B cell (primary cell): ENCODE data around the gene BUB3. TPM values are rescaled to one million over a fixed set of nuclear protein-coding genes. Genes with fewer than 3 reads are reported as not detected.

ENCODE experiments used
- ATAC-seq: fragments of 200-7000 bp; cut with Tn5 transposase; one replicate; pipeline ENCODE4 v1.10.0; 2021; ENCODE audit warnings: low read depth, mild to moderate bottlenecking, moderate number of reproducible peaks, moderate library complexity
- CTCF ChIA-PET: fragments of 350-600 bp; sonication (Branson Sonifier 250); formaldehyde crosslinking; loops from one replicate; lab custom pipeline; 2021; ENCODE audit warnings: antibody characterized with exemption, inconsistent platforms; lab: Charles Lee
- POLR2A ChIA-PET: fragments of 350-600 bp; sonication (Branson Sonifier 250); formaldehyde crosslinking; loops from one replicate; lab custom pipeline; 2021; ENCODE audit warnings: antibody characterized with exemption; lab: Charles Lee
- DNase-seq: peaks from one replicate; pipeline ENCODE4 v3.0.0; 2013
- H2AFZ ChIP-seq: 2 replicates; pipeline ENCODE4 v1.6.1; 2012; ENCODE audit warnings: mild to moderate bottlenecking, low read depth, low read length; ENCODE audit not compliant: insufficient read depth, poor library complexity, severe bottlenecking
- H3K27ac ChIP-seq, 2 donors: 1 replicate in 1 of 2; 2 replicates in 1 of 2; pipeline ENCODE4 v1.5.1; 2012 to 2013; ENCODE audit warnings: low read length in 2 of 2, mild to moderate bottlenecking in 2 of 2, moderate library complexity in 1 of 2
- H3K27me3 ChIP-seq, 4 experiments: fragments of 200-600 bp in 1 of 4; sonication (generic) in 1 of 4; replicated peaks in 1 of 4; 1 replicate in 2 of 4; 2 replicates in 2 of 4; pipeline versions ENCODE4 v1.6.1 to v1.7.0; 2013 to 2016; ENCODE audit warnings: low read length in 3 of 4, mild to moderate bottlenecking in 2 of 4, mixed read lengths in 1 of 4, moderate library complexity in 1 of 4; ENCODE audit not compliant: insufficient read depth in 4 of 4, control insufficient read depth in 3 of 4; ENCODE audit errors: control extremely low read depth in 1 of 4
- H3K36me3 ChIP-seq, 2 experiments: replicated peaks in 1 of 2; 1 replicate in 1 of 2; 2 replicates in 1 of 2; pipeline versions ENCODE4 v1.6.1 to v1.7.1; 2013; ENCODE audit warnings: low read length in 1 of 2; ENCODE audit not compliant: insufficient read depth in 2 of 2, control insufficient read depth in 1 of 2; ENCODE audit errors: control extremely low read depth in 1 of 2, extremely low read depth in 1 of 2
- H3K4me1 ChIP-seq, 2 donors: fragments of 200-600 bp in 1 of 2; sonication (generic) in 1 of 2; 1 replicate in 1 of 2; 2 replicates in 1 of 2; pipeline versions ENCODE4 v1.5.1 to v1.6.1; 2013 to 2017; ENCODE audit warnings: low read length in 2 of 2; ENCODE audit not compliant: control insufficient read depth in 2 of 2, insufficient read depth in 2 of 2
- H3K4me2 ChIP-seq: replicated peaks from 2 replicates; pipeline ENCODE3; 2012; ENCODE audit warnings: mild to moderate bottlenecking, low read depth, low read length; ENCODE audit not compliant: poor library complexity, severe bottlenecking
- H3K4me3 ChIP-seq, 5 experiments: fragments of 200-600 bp in 1 of 5; sonication (generic) in 1 of 5; 1 replicate in 3 of 5; 2 replicates in 2 of 5; pipeline versions ENCODE4 v1.5.1 to v1.7.0; 2011 to 2016; ENCODE audit warnings: low read length in 4 of 5, mild to moderate bottlenecking in 4 of 5, low read depth in 2 of 5, control low read depth in 1 of 5, moderate library complexity in 1 of 5; ENCODE audit not compliant: insufficient read depth in 1 of 5; ENCODE audit errors: control extremely low read depth in 1 of 5, extremely low read depth in 1 of 5
- H3K79me2 ChIP-seq: fragments of 200-600 bp; sonication (generic); one replicate; pipeline ENCODE4 v1.6.0; 2016; ENCODE audit warnings: low read length; ENCODE audit not compliant: control insufficient read depth, insufficient read depth
- H3K9ac ChIP-seq: fragments of 200-600 bp; sonication (generic); 2 replicates; pipeline ENCODE4 v1.6.1; 2017; ENCODE audit warnings: mild to moderate bottlenecking, low read length, moderate library complexity
- H3K9me3 ChIP-seq, 3 donors: one replicate each; pipeline versions ENCODE4 v1.6.1 to v1.7.1; 2013; ENCODE audit warnings: low read length in 2 of 3; ENCODE audit not compliant: control insufficient read depth in 2 of 3, insufficient read depth in 1 of 3; ENCODE audit errors: control extremely low read depth in 1 of 3
- H4K20me1 ChIP-seq: 2 replicates; pipeline ENCODE4 v1.6.0; 2012; ENCODE audit warnings: mild to moderate bottlenecking, low read length; ENCODE audit not compliant: insufficient read depth, control insufficient read depth, poor library complexity, severe bottlenecking
- H3K27ac Mint-ChIP-seq: one replicate; pipeline ENCODE4 v1.8.0; 2021; ENCODE audit warnings: mixed read lengths
- H3K27me3 Mint-ChIP-seq: one replicate; pipeline ENCODE4 v1.8.0; 2021; ENCODE audit warnings: mixed read lengths
- H3K4me1 Mint-ChIP-seq: one replicate; pipeline ENCODE4 v1.8.0; 2021; ENCODE audit warnings: mixed read lengths
- H3K4me3 Mint-ChIP-seq: one replicate; pipeline ENCODE4 v1.8.0; 2021; ENCODE audit warnings: mixed read lengths
- H3K9me3 Mint-ChIP-seq: one replicate; pipeline ENCODE4 v1.8.0; 2022; ENCODE audit warnings: mixed read lengths; ENCODE audit not compliant: insufficient read depth
- CTCF ChIP-seq: fragments of 200-600 bp; IDR thresholded peaks from one replicate; pipeline ENCODE4 v1.8.0; 2022; ENCODE audit warnings: antibody characterized with exemption, mild to moderate bottlenecking
- EZH2 ChIP-seq: IDR thresholded peaks from 2 replicates; pipeline ENCODE4 v1.6.1; 2012; ENCODE audit warnings: borderline replicate concordance, low read depth, mild to moderate bottlenecking, moderate library complexity, low read length; ENCODE audit not compliant: insufficient read depth, poor library complexity, severe bottlenecking
- WGBS: methylation state at CpG from one replicate; pipeline ENCODE4 v1.1.5; 2013; ENCODE audit warnings: missing lambda C conversion rate; ENCODE audit not compliant: insufficient coverage; 5-methylcytosine and 5-hydroxymethylcytosine counted together
- intact Hi-C: fragments of 100-400 bp; cut with micrococcal nuclease; formaldehyde crosslinking; loops from one replicate; pipeline ENCODE4 v1.10.0; 2022
- polyA plus RNA-seq: library from polyadenylated mRNA; depleted of rRNA; stranded (reverse); fragments of >200 nt; gene quantifications from 2 replicates; pipeline ENCODE4 v1.2.3, GENCODE V29; 2012
- total RNA-seq, 2 donors: library from RNA; stranded (reverse); fragments of 120-200 nt in 1 of 2; gene quantifications; 1 replicate in 1 of 2; 2 replicates in 1 of 2; pipeline versions ENCODE4 v1.2.3 to v1.2.4, GENCODE V29; 2013 to 2022

The BUB3 gene
- total and polyA plus RNA-seq, 2 donors (not counting 1 experiment from before 2014, with no cell fraction given) = 112 to 113 TPM

DNA sequence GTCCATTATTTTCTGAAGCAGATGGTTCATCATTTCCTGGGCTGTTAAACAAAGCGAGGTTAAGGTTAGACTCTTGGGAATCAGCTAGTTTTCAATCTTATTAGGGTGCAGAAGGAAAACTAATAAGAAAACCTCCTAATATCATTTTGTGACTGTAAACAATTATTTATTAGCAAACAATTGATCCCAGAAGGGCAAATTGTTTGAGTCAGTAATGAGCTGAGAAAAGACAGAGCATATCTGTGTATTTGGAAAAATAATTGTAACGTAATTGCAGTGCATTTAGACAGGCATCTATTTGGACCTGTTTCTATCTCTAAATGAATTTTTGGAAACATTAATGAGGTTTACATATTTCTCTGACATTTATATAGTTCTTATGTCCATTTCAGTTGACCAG is 10.1 kb downstream of the BUB3 start:
- peaks cover 16 to 68% of the 10 kb centered on the region in 2 experiments for H3K36me3 ChIP-seq
- intact Hi-C loops = no loop called here
- POLR2A ChIA-PET = no interaction called here

More for the DNA sequence above, 10.1 kb downstream of the BUB3 start:
- ATAC-seq (no peak), DNase-seq (no peak)
- Histone ChIP-seq H3K9ac (no peak overlapping the region), H3K9me3 (no peaks in the 10 kb centered on the region), H3K27ac (no peak overlapping the region), H3K4me1 (no peaks in the 10 kb centered on the region), H4K20me1 (peaks cover 18% of the 10 kb centered on the region), H3K79me2 (peaks cover 8% of the 10 kb centered on the region), H3K27me3 (no peaks in the 10 kb centered on the region), H3K4me3 (no peak overlapping the region), H3K4me2 (no peak overlapping the region), H2AFZ (no peak overlapping the region)
- WGBS = no CpG with 5 or more reads among the region's 2 CpGs
- Mint-ChIP-seq H3K4me1 (peaks cover 8% of the 10 kb centered on the region), H3K27me3 (no peaks in the 10 kb centered on the region), H3K9me3 (no peaks in the 10 kb centered on the region), H3K4me3 (no peak overlapping the region), H3K27ac (no peak overlapping the region)
- CTCF ChIA-PET = no interaction called here
- no peak for TF ChIP-seq EZH2
- no peak for TF ChIP-seq CTCF
